ENCODE measurements around the gene RGS9. TPM values are rescaled to one million over a fixed set of nuclear protein-coding genes. Genes with fewer than 3 reads are reported as not detected.

The RGS9 gene
- total RNA-seq, 1 donor from 2014 or later: 8.5 TPM

GRCh38 chr17:65100316-65101140 lies 36.6 kb upstream of the RGS9 start:
- H3K27ac Mint-ChIP-seq (ENCODE audit: unreplicated experiment): no peak overlapping the region
- TF ChIP-seq, protein P1, sequence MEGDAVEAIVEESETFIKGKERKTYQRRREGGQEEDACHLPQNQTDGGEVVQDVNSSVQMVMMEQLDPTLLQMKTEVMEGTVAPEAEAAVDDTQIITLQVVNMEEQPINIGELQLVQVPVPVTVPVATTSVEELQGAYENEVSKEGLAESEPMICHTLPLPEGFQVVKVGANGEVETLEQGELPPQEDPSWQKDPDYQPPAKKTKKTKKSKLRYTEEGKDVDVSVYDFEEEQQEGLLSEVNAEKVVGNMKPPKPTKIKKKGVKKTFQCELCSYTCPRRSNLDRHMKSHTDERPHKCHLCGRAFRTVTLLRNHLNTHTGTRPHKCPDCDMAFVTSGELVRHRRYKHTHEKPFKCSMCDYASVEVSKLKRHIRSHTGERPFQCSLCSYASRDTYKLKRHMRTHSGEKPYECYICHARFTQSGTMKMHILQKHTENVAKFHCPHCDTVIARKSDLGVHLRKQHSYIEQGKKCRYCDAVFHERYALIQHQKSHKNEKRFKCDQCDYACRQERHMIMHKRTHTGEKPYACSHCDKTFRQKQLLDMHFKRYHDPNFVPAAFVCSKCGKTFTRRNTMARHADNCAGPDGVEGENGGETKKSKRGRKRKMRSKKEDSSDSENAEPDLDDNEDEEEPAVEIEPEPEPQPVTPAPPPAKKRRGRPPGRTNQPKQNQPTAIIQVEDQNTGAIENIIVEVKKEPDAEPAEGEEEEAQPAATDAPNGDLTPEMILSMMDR (IDR thresholded peaks at IDR 0.05; ENCODE audit: unreplicated experiment): peak; percentile 94
- DNase-seq (ENCODE audit: low spot score): peak; percentile 78

GRCh38 chr17:65101371-65101770 lies 35.8 kb upstream of the RGS9 start:
- no peak for DNase-seq (ENCODE audit: low spot score)
- TF ChIP-seq, protein P1 (IDR thresholded peaks at IDR 0.05; ENCODE audit: unreplicated experiment): no peak
- H3K4me1 Mint-ChIP-seq (ENCODE audit: unreplicated experiment): peaks cover 14% of the 10 kb centered on the region
- H3K36me3 Mint-ChIP-seq (ENCODE audit: low read depth, unreplicated experiment): no peaks in the 10 kb centered on the region
- H3K9me3 Mint-ChIP-seq (ENCODE audit: unreplicated experiment): no peaks in the 10 kb centered on the region
- H3K27ac Mint-ChIP-seq (ENCODE audit: unreplicated experiment): no peak overlapping the region
- peaks cover 8% of the 10 kb centered on the region for H3K27me3 Mint-ChIP-seq (ENCODE audit: unreplicated experiment)
- no peak overlapping the region for H3K4me3 Mint-ChIP-seq (ENCODE audit: unreplicated experiment)

More at GRCh38 chr17:65100316-65101140, 36.6 kb upstream of the RGS9 start:
- Mint-ChIP-seq H3K4me1 (ENCODE audit: unreplicated experiment) (peaks cover 14% of the 10 kb centered on the region), H3K36me3 (ENCODE audit: low read depth, unreplicated experiment) (no peaks in the 10 kb centered on the region), H3K4me3 (ENCODE audit: unreplicated experiment) (peak overlapping the region; percentile 51), H3K9me3 (ENCODE audit: unreplicated experiment) (no peaks in the 10 kb centered on the region), H3K27me3 (ENCODE audit: unreplicated experiment) (peaks cover 4% of the 10 kb centered on the region)

DNA sequence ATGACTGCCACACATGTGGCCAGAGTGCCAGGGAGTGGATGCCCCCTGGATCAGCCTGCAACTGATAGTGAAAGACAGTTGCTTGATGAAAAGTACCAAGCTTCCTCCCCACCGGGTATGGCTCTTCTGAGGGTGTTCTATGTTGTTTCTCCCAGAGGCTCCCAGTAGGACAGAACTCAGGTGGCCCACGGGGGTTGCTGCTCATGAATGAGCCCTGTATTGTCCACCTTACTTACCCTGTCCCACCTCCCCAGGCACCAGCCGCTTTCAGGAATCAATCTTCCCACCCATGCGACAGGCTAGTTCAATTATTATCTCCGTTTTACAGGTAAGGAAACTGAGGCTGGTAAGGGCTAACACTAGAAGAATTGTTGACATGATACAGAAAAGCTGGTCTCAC lies 34.9 kb upstream of the RGS9 start:
- no peak for DNase-seq (ENCODE audit: low spot score)
- Mint-ChIP-seq H3K4me1 (ENCODE audit: unreplicated experiment) (peaks cover 14% of the 10 kb centered on the region), H3K9me3 (ENCODE audit: unreplicated experiment) (no peaks in the 10 kb centered on the region), H3K36me3 (ENCODE audit: low read depth, unreplicated experiment) (no peaks in the 10 kb centered on the region), H3K27ac (ENCODE audit: unreplicated experiment) (no peak overlapping the region), H3K4me3 (ENCODE audit: unreplicated experiment) (no peak overlapping the region), H3K27me3 (ENCODE audit: unreplicated experiment) (peaks cover 8% of the 10 kb centered on the region)
- TF ChIP-seq, protein P1 (IDR thresholded peaks at IDR 0.05; ENCODE audit: unreplicated experiment): no peak

DNA sequence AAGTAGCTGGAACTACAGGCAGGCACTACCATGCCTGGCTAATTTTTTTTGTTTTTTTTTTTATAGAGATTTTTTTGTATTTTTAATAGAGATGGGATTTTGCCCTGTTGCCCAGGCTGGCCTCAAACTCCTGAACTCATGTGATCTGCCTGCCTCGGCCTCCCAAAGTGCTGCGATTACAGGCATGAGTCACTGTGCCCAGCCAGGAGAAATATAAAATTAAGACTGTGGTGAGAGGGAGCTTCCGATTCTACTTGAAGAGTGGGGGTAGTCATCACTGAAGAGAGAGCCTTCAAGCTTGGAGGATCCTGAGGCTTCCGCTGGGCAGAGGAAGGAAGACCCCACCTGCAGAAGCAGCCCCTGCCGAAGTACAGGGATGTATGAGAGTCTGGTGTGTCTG lies 34.4 kb upstream of the RGS9 start:
- Mint-ChIP-seq H3K36me3 (ENCODE audit: low read depth, unreplicated experiment) (no peaks in the 10 kb centered on the region), H3K9me3 (ENCODE audit: unreplicated experiment) (no peaks in the 10 kb centered on the region), H3K27ac (ENCODE audit: unreplicated experiment) (no peak overlapping the region), H3K27me3 (ENCODE audit: unreplicated experiment) (peaks cover 8% of the 10 kb centered on the region), H3K4me1 (ENCODE audit: unreplicated experiment) (peaks cover 14% of the 10 kb centered on the region), H3K4me3 (ENCODE audit: unreplicated experiment) (peak overlapping the region; percentile 44)
- no peak for DNase-seq (ENCODE audit: low spot score)
- TF ChIP-seq, protein P1 (IDR thresholded peaks at IDR 0.05; ENCODE audit: unreplicated experiment): no peak

DNA sequence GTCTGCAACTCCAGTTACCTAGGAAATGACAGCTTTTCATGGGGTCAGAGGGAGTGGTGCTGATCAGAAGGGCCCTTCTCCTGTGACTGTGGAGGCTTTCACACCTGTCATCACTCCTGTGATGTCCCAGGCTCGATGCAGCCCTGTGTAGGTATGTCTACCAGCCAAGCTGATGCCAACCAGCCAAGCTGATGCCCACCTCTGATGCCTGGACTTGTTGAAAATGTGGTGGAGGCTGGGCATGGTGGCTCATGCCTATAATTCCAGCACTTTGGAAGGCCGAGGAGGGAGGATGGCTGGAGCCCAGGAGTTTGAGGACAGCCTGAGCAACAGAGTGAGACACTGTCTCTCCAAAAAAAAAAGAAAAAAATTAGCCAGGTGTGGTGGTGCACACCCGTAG lies 33.7 kb upstream of the RGS9 start:
- H3K9me3 Mint-ChIP-seq (ENCODE audit: unreplicated experiment): no peaks in the 10 kb centered on the region
- no peaks in the 10 kb centered on the region for H3K36me3 Mint-ChIP-seq (ENCODE audit: low read depth, unreplicated experiment)
- TF ChIP-seq, protein P1 (IDR thresholded peaks at IDR 0.05; ENCODE audit: unreplicated experiment): no peak
- no peak for DNase-seq (ENCODE audit: low spot score)
- peaks cover 14% of the 10 kb centered on the region for H3K4me1 Mint-ChIP-seq (ENCODE audit: unreplicated experiment)
- H3K27ac Mint-ChIP-seq (ENCODE audit: unreplicated experiment): no peak overlapping the region
- peaks cover 8% of the 10 kb centered on the region for H3K27me3 Mint-ChIP-seq (ENCODE audit: unreplicated experiment)
- H3K4me3 Mint-ChIP-seq (ENCODE audit: unreplicated experiment): no peak overlapping the region

Measured in endothelial cell (in vitro differentiated cells).